MM.1S (cell line): ENCODE data around the gene PPIF.

ENCODE experiments used
- EZH2 ChIP-seq: fragments of 300-600 bp; sonication (generic); optimal IDR thresholded peaks from 2 replicates; pipeline ENCODE3; 2017; ENCODE audit warnings: low read depth, mild to moderate bottlenecking, antibody characterized with exemption, low read length, mixed read lengths
- TF ChIP-seq, protein P1 (sequence below): fragments of 300-600 bp; sonication (generic); IDR thresholded peaks from 2 replicates; pipeline ENCODE4 v1.5.1; 2016; ENCODE audit warnings: antibody characterized with exemption, low read length, mixed read lengths

GRCh38 chr10:79386637-79387465, 39.6 kb downstream of the PPIF start:
- TF ChIP-seq, protein P1, sequence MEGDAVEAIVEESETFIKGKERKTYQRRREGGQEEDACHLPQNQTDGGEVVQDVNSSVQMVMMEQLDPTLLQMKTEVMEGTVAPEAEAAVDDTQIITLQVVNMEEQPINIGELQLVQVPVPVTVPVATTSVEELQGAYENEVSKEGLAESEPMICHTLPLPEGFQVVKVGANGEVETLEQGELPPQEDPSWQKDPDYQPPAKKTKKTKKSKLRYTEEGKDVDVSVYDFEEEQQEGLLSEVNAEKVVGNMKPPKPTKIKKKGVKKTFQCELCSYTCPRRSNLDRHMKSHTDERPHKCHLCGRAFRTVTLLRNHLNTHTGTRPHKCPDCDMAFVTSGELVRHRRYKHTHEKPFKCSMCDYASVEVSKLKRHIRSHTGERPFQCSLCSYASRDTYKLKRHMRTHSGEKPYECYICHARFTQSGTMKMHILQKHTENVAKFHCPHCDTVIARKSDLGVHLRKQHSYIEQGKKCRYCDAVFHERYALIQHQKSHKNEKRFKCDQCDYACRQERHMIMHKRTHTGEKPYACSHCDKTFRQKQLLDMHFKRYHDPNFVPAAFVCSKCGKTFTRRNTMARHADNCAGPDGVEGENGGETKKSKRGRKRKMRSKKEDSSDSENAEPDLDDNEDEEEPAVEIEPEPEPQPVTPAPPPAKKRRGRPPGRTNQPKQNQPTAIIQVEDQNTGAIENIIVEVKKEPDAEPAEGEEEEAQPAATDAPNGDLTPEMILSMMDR = no peak
- TF ChIP-seq EZH2 = no peak
